ENCODE results near the gene PGAM2. TPM values are rescaled to one million over a fixed set of nuclear protein-coding genes. Genes with fewer than 3 reads are reported as not detected.

Gene PGAM2
- total and polyA plus RNA-seq, 2 of the 13 experiments (the other 11 are each of a cell fraction or from before 2014, with no cell fraction given) = 0.22 TPM; not detected in 1

- TF ChIP-seq ZNF687 (CRISPR knock-in tag; IDR thresholded peaks at IDR 0.05) (0 out of 2 replicates have a peak, but pooled peaks have one; percentile 71), FOXA1 (IDR thresholded peaks at IDR 0.05) (no peak), FOXA1 (CRISPR knock-in tag; IDR thresholded peaks at IDR 0.05) (peak; percentile 64), GATAD2A (CRISPR knock-in tag; IDR thresholded peaks at IDR 0.05) (0 out of 2 replicates have a peak, but pooled peaks have one; percentile 9), ZIK1 (CRISPR knock-in tag; IDR thresholded peaks at IDR 0.05; ENCODE audit: borderline replicate concordance, low read depth) (no peak), ATF6 (CRISPR knock-in tag; conservative IDR thresholded peaks at IDR 0.05) (no peak), THAP11 (CRISPR knock-in tag; IDR thresholded peaks at IDR 0.05) (no peak), NCOA5 (CRISPR knock-in tag; IDR thresholded peaks at IDR 0.05) (no peak), POGZ (CRISPR knock-in tag; IDR thresholded peaks at IDR 0.05) (0 out of 2 replicates have a peak, but pooled peaks have one; percentile 22), ZNF724P (CRISPR knock-in tag; IDR thresholded peaks at IDR 0.05; ENCODE audit: borderline replicate concordance) (0 out of 2 replicates have a peak, but pooled peaks have one; percentile 67), PHB2 (IDR thresholded peaks at IDR 0.05; ENCODE audit: partially characterized antibody) (no peak), ELF3 (CRISPR knock-in tag; IDR thresholded peaks at IDR 0.05) (peak; percentile 77), POLR2A (IDR thresholded peaks at IDR 0.05; ENCODE audit: insufficient read depth in 1 of 2, low read depth in 2 of 2, low read length in 2 of 2) (peak in 1 of 2 experiments; percentile 50; a peak in 1 of 4 replicates), ZNF281 (CRISPR knock-in tag; IDR thresholded peaks at IDR 0.05; ENCODE audit: borderline replicate concordance) (peak; percentile 55; the same call in 1 of the 2 replicates), ZFP91 (CRISPR knock-in tag; IDR thresholded peaks at IDR 0.05; ENCODE audit: borderline replicate concordance) (0 out of 2 replicates have a peak, but pooled peaks have one; percentile 36), ZBTB7B (CRISPR knock-in tag; IDR thresholded peaks at IDR 0.05) (peak; percentile 38; the same call in 1 of the 2 replicates), KAT8 (CRISPR knock-in tag; IDR thresholded peaks at IDR 0.05) (peak; percentile 79)
These were observed 35.3 kb upstream of the PGAM2 start (continued) for GRCh38 chr7:44100458-44101302.

Measured in HepG2 (cell line).